RCC 7860 (cell line): ENCODE measurements around the gene AGL.
A peak's percentile ranks its signal among the peaks of the same experiment; 100 is the strongest.
"Not testable (repeated sequence)": the region's sequence is repeated elsewhere in the genome, so short reads cannot be mapped to it uniquely, and the experiment has no call there.

Experiments used
- DNase-seq: peaks from one replicate; pipeline ENCODE4 v3.0.0-alpha.2; 2015; ENCODE audit warnings: low spot score
- FAIRE-seq: peaks from 2 replicates; lab custom pipeline; 2012; peaks lifted over from hg19 to GRCh38; lab: Jason Lieb, UNC

Gene AGL

GRCh38 chr1:99850459-99851291 is 514 bp downstream of the AGL start:
- no peak for DNase-seq
- peak; percentile 24 for FAIRE-seq

DNA sequence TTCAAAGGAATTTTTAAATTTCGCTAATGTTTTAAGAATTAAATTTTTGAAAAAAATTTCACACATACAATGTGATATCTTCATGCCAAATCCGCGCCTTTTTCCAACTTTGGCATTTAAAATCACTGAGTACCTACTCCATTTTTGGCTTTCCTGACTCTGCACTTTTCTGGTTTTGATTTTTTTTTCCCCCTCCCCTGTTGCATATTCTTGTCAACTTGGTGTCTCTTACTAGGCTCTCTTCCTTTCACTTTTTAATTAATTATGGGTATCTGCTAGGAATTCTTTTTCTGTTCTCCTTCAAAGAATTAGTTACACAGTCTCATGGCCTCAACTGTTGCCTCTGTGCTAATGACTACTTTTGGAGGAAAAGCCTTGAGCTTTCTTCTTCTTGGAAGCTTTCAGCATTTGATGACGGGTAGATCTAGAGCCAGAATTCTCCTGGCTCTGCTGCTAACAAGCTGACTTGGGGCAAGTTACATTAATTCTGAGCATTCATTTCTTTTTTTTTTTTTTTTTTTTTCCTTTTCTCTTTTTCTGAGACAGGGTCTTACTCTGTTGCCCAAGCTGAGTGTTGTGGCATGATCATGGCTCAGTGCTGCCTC is 1.8 kb downstream of the AGL start:
- FAIRE-seq, result no peak
- DNase-seq, result no peak

- FAIRE-seq (no peak), DNase-seq (no peak)
These were observed 2.5 kb downstream of the AGL start for GRCh38 chr1:99852648-99853047.

DNA sequence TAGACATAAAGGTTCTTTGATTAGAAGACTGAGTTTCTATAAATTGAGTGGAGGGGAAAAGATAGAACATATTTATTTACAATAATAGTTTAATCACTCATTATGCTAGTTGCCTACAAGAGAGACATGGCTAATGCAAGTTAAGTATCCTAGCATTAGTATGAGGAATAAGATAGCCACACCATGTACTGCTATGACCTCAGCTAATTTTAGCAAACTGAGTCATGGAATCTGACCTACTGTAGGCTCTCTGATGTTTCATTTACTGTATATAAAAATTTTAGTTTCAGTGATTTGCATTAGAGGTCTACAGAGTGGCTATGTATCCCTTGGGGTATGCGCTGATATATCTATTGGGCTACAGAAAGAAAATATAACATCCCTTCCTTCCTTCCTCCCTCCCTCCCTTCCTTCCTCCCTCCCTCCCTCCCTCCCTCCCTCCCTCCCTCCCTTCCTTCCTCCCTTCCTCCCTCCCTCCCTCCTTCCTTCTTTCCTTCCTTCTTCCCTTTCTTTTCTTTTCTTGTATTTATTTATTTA is 5.8 kb downstream of the AGL start:
- DNase-seq, result no peak

DNA sequence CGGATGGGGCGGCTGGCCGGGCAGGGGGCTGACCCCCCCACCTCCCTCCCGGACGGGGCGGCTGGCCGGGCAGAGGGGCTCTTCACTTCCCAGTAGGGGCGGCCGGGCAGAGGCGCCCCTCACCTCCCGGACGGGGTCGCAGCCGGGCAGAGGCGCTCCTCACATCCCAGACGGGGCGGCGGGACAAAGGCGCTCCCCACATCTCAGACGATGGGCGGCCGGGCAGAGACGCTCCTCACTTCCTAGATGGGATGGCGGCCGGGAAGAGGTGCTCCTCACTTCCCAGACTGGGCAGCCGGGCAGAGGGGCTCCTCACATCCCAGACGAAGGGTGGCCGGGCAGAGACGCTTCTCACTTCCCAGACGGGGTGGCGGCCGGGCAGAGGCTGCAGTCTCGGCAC is 6.9 kb downstream of the AGL start:
- FAIRE-seq, DNase-seq: not testable (repeated sequence)

More for the DNA sequence above, 5.8 kb downstream of the AGL start:
- no peak for FAIRE-seq

DNA sequence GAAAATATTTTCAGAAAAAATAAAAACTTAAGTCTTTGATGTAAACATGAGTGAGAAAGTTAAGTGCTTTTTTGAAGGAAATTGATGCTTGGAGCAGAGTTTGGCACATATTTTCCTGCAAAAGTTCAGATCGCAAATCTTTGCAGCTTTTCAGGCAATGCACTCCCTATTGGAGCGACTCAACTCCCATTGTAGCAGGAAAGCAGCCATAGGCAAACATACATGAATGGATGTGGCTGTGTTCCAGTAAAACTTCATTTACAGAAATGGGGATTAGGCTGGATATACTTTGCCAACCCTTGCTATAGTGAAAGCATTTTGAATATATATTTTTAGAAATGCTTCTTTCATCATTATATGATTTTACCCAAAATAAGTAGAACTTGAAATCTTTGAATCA is 8.1 kb downstream of the AGL start:
- FAIRE-seq, result no peak

GRCh38 chr1:99858881-99859280 is 8.7 kb downstream of the AGL start:
- no peak for FAIRE-seq
- DNase-seq, result no peak

More for the DNA sequence above, 8.1 kb downstream of the AGL start:
- no peak for DNase-seq

DNA sequence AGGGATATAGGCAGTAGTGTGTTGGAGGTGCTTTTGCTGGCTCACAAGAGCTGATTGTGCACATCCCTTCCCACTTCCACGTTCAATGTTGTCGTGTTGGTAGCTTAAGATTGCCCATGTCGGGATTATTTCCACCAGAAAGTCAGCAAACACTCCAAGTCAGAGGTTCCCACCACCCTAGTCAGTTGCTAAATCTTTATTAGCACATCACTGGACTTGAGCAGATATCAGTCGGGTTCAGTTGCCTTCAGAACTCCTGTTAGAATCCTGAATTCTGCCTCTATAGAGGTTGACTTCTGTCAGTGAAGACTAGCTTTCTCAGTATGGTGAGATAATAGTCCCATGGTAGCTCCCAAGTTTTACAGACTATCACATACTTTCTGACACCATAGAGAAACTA is 10.5 kb downstream of the AGL start:
- DNase-seq (no peak), FAIRE-seq (no peak)

DNA sequence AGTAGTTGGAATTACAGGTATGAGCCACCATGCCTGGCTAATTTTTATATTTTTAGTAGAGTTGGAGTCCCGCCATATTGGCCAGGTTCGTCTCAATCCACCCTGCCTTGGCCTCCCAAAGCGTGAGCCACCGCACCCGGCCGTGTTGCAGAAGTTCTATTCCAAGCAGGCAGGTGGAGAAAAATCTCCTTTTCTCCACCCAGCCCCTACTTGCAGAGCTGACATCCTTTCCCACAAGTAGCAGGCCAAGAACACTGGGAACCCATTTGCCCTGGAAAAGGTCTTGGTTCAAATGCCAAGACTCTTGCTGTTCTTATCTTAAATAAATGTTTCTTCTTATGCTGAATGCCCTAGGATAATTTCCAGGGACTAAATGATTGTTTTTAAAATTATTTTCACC is 17.5 kb downstream of the AGL start:
- FAIRE-seq (no peak), DNase-seq (no peak)

- FAIRE-seq (no peak), DNase-seq (no peak)
These were observed 19.1 kb downstream of the AGL start for GRCh38 chr1:99869304-99869703.

DNA sequence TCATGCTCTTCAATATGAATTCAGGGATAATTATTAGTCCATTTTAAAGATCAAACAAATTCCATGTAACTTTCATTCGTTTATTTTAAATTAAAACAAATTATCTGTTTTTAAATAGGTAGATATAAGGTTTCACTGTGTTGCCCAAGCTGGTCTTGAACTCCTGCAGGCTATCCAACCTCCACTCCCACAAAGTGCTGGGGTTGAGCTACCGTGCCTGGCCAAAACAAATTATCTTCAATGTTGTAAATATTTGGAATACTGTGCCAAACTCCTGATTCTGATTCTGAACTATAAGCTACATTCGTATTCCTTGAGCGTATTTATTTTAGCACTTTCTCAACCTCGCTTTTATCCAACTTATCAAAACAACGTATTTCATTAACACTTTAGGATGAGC is 19.6 kb downstream of the AGL start:
- no peak for FAIRE-seq

DNA sequence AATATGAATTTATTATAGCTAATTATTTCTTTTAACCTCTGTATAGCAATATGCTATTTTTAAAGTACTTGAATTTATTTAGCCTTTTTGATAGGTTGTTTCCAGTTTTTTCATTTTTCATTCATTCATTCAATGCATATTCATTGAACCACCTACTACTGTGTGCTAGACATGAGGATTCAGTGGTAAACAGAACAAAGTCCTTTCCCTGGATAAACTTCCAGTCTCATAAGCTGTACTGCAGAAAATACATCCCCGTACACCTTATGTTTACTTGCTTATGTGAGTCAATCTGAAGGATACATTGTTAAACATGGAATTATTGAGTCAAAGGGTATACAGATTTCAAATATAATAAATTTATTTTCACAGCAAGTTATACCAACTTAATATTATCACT is 21.9 kb downstream of the AGL start:
- FAIRE-seq (no peak), DNase-seq (no peak)

More for the DNA sequence above, 19.6 kb downstream of the AGL start:
- DNase-seq, result no peak

GRCh38 chr1:99877568-99877967 is 27.4 kb downstream of the AGL start:
- DNase-seq (no peak), FAIRE-seq (no peak)

GRCh38 chr1:99886179-99886578 is 36.0 kb downstream of the AGL start:
- FAIRE-seq, result no peak
- DNase-seq, result no peak

- FAIRE-seq, result no peak
- no peak for DNase-seq
These were observed 36.7 kb downstream of the AGL start for GRCh38 chr1:99886841-99887240.

DNA sequence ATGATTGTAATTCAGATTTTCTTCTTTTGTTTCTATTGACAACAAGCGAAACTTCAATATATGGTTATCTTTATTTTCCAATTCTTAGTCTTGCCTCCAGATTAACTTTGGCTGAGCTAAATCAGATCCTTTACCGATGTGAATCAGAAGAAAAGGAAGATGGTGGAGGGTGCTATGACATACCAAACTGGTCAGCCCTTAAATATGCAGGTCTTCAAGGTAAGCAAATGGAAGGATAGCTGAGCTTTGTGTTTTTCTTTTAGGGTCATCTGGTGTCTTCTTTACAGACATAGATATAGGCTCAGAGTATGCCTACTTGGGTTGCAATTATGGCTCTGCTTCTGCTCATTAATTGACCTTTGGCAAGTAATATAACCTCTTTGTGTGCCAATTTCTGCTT is 37.7 kb downstream of the AGL start:
- DNase-seq (no peak), FAIRE-seq (no peak)

GRCh38 chr1:99891997-99892396 is 41.8 kb downstream of the AGL start:
- no peak for FAIRE-seq
- no peak for DNase-seq

DNA sequence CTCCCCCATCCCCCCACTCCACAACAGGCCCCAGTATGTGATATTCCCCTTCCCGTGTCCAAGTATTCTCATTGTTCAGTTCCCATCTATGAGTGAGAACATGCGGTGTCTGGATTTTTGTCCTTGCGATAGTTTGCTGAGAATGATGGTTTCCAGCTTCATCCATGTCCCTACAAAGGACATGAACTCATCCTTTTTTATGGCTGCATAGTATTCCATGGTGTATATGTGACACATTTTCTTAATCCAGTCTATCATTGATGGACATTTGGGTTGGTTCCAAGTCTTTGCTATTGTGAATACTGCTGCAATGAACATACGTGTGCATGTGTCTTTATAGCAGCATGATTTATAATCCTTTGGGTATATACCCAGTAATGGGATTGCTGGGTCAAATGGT is 53.1 kb downstream of the AGL start:
- DNase-seq, FAIRE-seq: not testable (repeated sequence)

GRCh38 chr1:99906535-99906934 is 56.4 kb downstream of the AGL start:
- FAIRE-seq (no peak), DNase-seq (no peak)

- FAIRE-seq (no peak), DNase-seq (no peak)
These were observed 67.1 kb downstream of the AGL start for GRCh38 chr1:99917214-99917613.

DNA sequence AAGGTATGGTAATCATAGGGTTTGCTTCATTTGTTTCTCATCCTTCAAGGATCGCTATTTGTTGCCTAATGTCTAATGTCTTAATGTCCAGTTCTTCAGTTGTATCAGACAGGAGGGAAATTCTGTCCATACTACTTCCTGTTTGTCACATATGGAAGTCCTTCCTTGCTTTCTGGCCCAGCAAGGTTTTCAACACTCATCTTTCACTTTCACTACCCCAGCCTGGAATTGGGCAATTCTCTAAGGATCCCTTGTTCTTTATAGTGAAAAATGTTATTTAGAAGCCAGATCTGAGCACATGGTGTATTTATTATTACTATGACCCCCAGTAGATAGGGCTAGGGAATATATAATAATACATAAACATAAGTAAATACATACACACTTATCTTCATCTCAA is 69.1 kb downstream of the AGL start:
- DNase-seq, result no peak
- FAIRE-seq, result no peak

DNA sequence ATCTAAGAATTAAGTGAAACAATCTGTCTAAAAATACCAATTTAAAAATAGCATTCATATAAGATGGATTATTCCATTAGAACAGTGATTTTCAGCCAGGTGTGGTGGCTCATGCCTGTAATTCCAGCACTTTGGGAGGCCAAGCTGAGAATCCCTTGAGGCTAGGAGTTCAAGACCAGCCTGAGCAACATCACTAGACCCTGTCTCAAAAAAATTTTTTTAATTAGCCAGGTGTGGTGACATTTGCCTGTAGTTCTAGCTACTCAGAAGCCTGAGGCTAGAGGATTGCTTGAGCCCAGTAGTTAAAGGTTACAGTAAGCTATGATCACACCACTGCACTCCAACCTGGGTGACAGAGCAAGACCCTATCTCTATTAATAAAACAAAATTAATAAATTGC is 84.6 kb downstream of the AGL start:
- FAIRE-seq, result no peak
- no peak for DNase-seq
